Measurements from ENCODE around the gene ZNF133.

DNA sequence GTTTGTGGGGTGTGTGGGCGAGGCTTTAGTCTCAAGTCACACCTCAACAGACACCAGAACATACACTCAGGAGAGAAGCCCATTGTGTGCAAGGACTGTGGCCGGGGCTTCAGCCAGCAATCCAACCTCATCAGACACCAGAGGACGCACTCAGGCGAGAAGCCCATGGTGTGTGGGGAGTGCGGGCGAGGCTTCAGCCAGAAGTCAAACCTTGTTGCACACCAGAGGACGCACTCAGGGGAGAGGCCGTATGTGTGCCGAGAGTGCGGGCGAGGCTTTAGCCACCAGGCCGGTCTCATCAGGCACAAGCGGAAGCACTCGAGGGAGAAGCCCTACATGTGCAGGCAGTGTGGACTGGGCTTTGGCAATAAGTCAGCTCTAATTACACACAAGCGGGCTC, 27.8 kb downstream of the ZNF133 start:
- TF ChIP-seq CTCF (IDR thresholded peaks at IDR 0.05; ENCODE audit: extremely low read depth in 1 of 2, insufficient read depth in 1 of 2, low read depth in 1 of 2, low read length in 2 of 2): no peak
- no peak for TF ChIP-seq POLR2AphosphoS5 (IDR thresholded peaks at IDR 0.05; ENCODE audit: insufficient read depth, low read depth, low read length)

Measured in endothelial cell of umbilical vein (primary cell).